Measurements from ENCODE around the gene S100A12.

The S100A12 gene

DNA sequence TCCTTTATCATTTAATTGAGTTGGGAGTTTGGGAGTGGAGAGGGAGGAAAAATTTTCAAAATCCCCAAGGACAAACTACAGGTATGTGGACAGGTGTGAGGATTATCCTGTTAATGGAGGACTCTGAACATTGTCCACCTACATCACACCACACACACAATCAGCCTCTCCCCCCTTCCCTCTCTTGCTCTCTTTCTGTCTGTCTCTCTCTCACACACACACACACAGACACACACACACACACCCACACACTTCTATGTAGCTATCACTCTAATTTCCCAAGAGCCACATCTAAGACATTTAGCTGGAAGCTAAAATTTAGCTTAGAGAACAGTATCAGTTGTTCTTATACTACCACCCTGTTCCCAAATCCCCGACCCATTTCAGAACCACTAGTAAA, 14.0 kb upstream of the S100A12 start:
- no peak for TF ChIP-seq CTCF (conservative IDR thresholded peaks at IDR 0.05; ENCODE audit: control insufficient read depth, insufficient read depth, low read depth, low read length)
- DNase-seq (ENCODE audit: low read depth), result no peak
- no peak overlapping the region for H3K4me3 ChIP-seq (ENCODE audit: control insufficient read depth, low read depth, low read length)

- H3K4me3 ChIP-seq (ENCODE audit: control insufficient read depth, low read depth, low read length), result no peak overlapping the region
- DNase-seq (ENCODE audit: low read depth), result no peak
- no peak for TF ChIP-seq CTCF (conservative IDR thresholded peaks at IDR 0.05; ENCODE audit: control insufficient read depth, insufficient read depth, low read depth, low read length)
Measured at GRCh38 chr1:153387785-153388184, 12.4 kb upstream of the S100A12 start.

DNA sequence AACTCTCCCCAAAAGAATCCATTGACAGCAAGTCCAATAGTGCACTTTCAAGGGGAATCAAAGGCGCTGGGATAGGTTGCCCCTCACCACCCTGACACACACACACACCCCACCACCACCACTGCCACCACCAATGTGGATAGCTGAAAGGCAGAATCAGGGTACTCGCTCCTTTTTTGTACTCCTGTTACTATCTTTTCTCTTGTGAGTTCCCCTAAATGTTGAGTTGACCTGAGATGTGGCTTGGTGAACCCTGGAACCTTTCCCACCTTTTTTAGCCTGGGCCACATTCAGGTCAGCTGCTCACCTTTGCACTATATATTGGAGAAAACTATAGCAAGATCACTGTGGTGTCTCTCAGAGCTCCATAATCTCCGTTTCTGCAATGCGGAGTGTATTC, 11.6 kb upstream of the S100A12 start:
- TF ChIP-seq CTCF (conservative IDR thresholded peaks at IDR 0.05; ENCODE audit: control insufficient read depth, insufficient read depth, low read depth, low read length), result no peak
- no peak overlapping the region for H3K4me3 ChIP-seq (ENCODE audit: control insufficient read depth, low read depth, low read length)
- no peak for DNase-seq (ENCODE audit: low read depth)

DNA sequence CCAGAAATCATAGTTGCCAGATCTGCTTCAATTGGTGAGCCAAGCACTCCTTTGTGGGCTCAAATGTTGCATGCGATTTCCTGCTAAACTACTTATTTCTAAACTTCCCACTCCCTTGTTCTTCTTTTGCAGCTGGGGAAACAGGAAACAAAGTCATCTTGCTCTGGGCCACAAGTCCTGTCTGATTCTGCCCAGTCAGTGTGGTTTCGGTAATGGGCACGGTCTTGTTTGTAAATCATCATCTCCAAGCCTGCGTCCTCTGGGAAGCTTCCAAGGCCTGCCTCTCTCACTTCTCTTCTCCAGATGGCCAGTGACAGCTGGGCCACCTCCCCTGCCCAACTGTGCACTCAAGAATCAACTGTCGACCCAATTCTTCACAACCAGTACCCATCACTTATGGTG, 11.1 kb upstream of the S100A12 start:
- H3K4me3 ChIP-seq (ENCODE audit: control insufficient read depth, low read depth, low read length), result no peak overlapping the region
- TF ChIP-seq CTCF (conservative IDR thresholded peaks at IDR 0.05; ENCODE audit: control insufficient read depth, insufficient read depth, low read depth, low read length), result no peak
- no peak for DNase-seq (ENCODE audit: low read depth)

DNA sequence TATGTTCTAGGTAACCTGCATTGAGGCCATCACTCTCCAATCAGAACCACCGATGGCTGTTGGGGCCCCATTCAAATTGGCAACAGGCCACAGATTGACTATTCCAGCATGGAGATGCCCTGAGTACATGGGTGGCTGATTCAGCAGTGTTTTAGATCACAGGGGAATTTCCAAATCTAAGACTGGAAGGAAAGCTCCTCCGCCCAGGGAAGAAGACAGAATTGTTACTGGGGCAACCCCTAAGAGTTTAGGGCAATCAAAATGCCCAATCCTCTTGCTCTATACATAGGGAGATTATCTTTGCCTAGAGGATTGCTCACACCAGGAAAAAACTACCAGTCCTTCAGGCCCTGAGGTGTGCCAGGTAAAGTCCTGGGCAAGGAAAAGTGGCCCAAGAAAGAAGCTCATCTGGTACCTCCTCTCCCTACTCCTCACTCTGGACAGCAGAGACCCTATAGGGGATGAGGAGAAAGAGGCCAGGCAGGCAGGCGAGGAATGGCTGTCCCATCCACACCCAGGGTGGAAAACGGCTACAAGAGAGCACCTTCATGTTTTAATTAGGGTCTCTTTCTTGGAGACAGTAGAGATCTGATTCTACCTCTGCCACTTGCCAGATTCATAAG, 9.6 kb upstream of the S100A12 start:
- no peak for TF ChIP-seq CTCF (conservative IDR thresholded peaks at IDR 0.05; ENCODE audit: control insufficient read depth, insufficient read depth, low read depth, low read length)
- no peak for DNase-seq (ENCODE audit: low read depth)
- H3K4me3 ChIP-seq (ENCODE audit: control insufficient read depth, low read depth, low read length), result no peak overlapping the region

GRCh38 chr1:153380711-153381110, 5.3 kb upstream of the S100A12 start:
- TF ChIP-seq CTCF (conservative IDR thresholded peaks at IDR 0.05; ENCODE audit: control insufficient read depth, insufficient read depth, low read depth, low read length), result no peak
- H3K4me3 ChIP-seq (ENCODE audit: control insufficient read depth, low read depth, low read length), result no peak overlapping the region
- DNase-seq (ENCODE audit: low read depth), result no peak

DNA sequence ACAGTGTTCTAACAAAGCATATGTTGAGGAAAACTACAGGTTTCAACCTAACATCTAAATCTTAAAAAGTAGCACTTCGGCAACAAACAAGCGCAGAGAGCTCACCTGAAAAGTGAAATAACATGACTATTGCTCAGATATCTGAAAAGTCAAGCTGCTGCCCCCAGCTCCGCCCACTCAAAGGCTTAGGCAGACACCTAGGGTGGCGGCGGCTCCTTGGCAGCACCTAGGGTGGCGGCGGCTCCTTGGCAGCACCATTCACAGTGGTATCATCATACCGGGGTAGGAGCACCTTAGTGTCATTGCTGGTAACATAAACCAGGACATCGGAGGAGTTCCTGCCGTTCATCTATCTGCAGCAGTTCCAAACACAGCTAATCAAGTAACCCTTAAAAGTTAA, 4.2 kb upstream of the S100A12 start:
- no peak for DNase-seq (ENCODE audit: low read depth)
- H3K4me3 ChIP-seq (ENCODE audit: control insufficient read depth, low read depth, low read length), result no peak overlapping the region
- no peak for TF ChIP-seq CTCF (conservative IDR thresholded peaks at IDR 0.05; ENCODE audit: control insufficient read depth, insufficient read depth, low read depth, low read length)
